Transverse colon (tissue), 4 donors: ENCODE results near the gene ZNF319. TPM values are rescaled to one million over a fixed set of nuclear protein-coding genes. Genes with fewer than 3 reads are reported as not detected.
A peak's percentile ranks its signal among the peaks of the same experiment; 100 is the strongest.

ENCODE experiments used
- DNase-seq: peaks from one replicate; pipeline ENCODE4 v3.0.0-alpha.2; 2019
- H3K27ac ChIP-seq, 4 donors: fragments of 200-600 bp; sonication (generic); 2 replicates each; pipeline ENCODE4 v1.5.1; 2016 to 2018; ENCODE audit warnings: inconsistent platforms in 4 of 4
- H3K27me3 ChIP-seq: fragments of 200-600 bp; sonication (generic); 2 replicates; pipeline ENCODE4 v1.5.1; 2017; ENCODE audit warnings: inconsistent platforms
- H3K36me3 ChIP-seq, 4 donors: fragments of 200-600 bp; sonication (generic); 2 replicates each; pipeline ENCODE4 v1.5.1; 2017 to 2019; ENCODE audit warnings: inconsistent platforms in 4 of 4
- H3K4me1 ChIP-seq, 4 donors: fragments of 200-600 bp; sonication (generic); 2 replicates each; pipeline ENCODE4 v1.5.1; 2017 to 2020; ENCODE audit warnings: inconsistent platforms in 4 of 4
- H3K4me3 ChIP-seq, 4 donors: fragments of 200-600 bp; sonication (generic); 1 replicate in 1 of 4; 2 replicates in 3 of 4; pipeline versions ENCODE4 v1.5.1 to v1.6.1; 2017 to 2019; ENCODE audit warnings: inconsistent platforms in 4 of 4
- H3K9me3 ChIP-seq, 2 donors: fragments of 200-600 bp; sonication (generic); 2 replicates each; pipeline ENCODE4 v1.5.1; 2017 to 2019; ENCODE audit warnings: inconsistent platforms in 2 of 2
- EP300 ChIP-seq: sonication (generic); formaldehyde crosslinking; IDR thresholded peaks from one replicate; pipeline ENCODE4 v1.6.1; 2017; ENCODE audit warnings: antibody characterized with exemption, low read depth
- POLR2A ChIP-seq: fragments of 450-650 bp; IDR thresholded peaks from one replicate; pipeline ENCODE4 v1.6.1; 2016; ENCODE audit warnings: antibody characterized with exemption, mild to moderate bottlenecking, moderate library complexity
- POLR2AphosphoS5 ChIP-seq, 3 donors: sonication (generic); formaldehyde crosslinking; IDR thresholded peaks; one replicate each; pipeline ENCODE4 v1.6.1; 2016; ENCODE audit warnings: antibody characterized with exemption in 3 of 3
- WGBS, 2 donors: methylation state at CpG; one replicate each; pipeline ENCODE4 v1.1.5; 2018; ENCODE audit warnings: low coverage in 1 of 2; 5-methylcytosine and 5-hydroxymethylcytosine counted together
- in situ Hi-C, 4 donors: fragments of 200-750 bp; cut with MboI; loops; one replicate each; pipeline versions ENCODE4 v1.15.0 to v1.15.1; 2017; ENCODE audit warnings: low sequenced_read_pairs in 3 of 4, low pct_ligation_motif_present in 1 of 4, low pct_unique_long_range_greater_than_20kb in 1 of 4
- intact Hi-C: fragments of 100-400 bp; cut with DNase I; formaldehyde crosslinking; loops from one replicate; pipeline ENCODE4 v1.15.1; 2023; ENCODE audit warnings: low total_unique reads
- total RNA-seq, 4 donors: library from RNA; depleted of rRNA; stranded (reverse); fragments of >200 nt; gene quantifications; one replicate each; pipeline ENCODE4 v1.1.0, GENCODE V29; 2016
- TF ChIP-seq, protein P1 (sequence below), 5 experiments: fragments of 200-600 bp in 3 of 5; fragments of 450-650 bp in 2 of 5; sonication (generic) in 3 of 5; IDR thresholded peaks; 1 replicate in 2 of 5; 2 replicates in 3 of 5; pipeline ENCODE4 v1.5.1; 2016 to 2017; ENCODE audit warnings: antibody characterized with exemption in 5 of 5, inconsistent platforms in 3 of 5, mild to moderate bottlenecking in 2 of 5, moderate library complexity in 1 of 5

ZNF319 gene
- total RNA-seq, 4 donors from 2014 or later: 6.4 to 11.6 (median 6.5) TPM

DNA sequence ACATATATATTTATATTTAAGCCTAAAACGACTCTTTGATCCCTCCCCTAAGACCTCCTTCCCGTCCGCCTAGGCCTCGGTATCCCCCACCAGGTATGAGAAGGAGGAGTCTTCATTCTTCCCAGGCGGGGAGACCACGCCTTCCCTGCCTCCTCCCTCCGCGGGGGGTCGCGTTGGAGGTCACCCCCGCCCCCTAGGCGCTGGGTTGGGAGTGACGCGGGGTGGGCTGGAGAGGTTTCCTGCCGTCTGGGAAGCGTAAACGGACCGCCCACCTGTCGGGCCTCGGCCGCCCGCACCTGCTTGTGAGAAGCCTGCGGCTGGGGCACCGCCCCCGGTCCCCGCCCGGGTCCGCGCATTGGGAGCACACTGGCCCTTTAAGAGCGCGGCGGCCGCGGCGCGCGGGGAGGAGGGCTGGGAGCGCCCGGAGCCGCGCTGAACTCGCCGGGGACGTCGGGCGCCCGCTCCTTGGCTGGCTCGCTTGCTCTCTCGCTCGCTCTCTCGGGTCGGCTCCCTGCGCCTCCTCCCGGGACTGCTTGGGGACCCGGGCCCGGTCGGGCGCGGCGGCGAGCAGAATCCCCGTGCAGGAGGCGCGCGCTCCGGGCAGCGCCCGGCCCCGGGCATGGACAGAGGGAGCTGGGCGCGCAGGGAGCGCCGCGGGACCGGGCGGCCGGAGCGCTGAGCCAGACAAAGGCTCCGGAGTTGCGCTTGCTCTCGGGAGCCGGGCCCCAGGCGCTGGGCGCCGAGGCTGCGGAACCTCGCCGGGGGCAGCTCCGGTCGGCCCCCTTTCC, 25.1 kb upstream of the ZNF319 start, which contains the start of gene MMP15:
Gene MMP15, plus strand, starts transcription at position 404 of the 788 bp plus-strand sequence. CDS start 597 bp downstream, outside the sequence.
- Histone ChIP-seq H3K27ac (peak within 1 kb of the TSS; percentile 92 to 97 (median 95)), H3K36me3 (no peaks in the 10 kb centered on the region), H3K27me3 (no peaks in the 10 kb centered on the region), H3K9me3 (no peaks in the 10 kb centered on the region), H3K4me3 (peak within 1 kb of the TSS; percentile 71 to 95 (median 88)), H3K4me1 (peaks cover 31 to 73% (median 59%) of the 10 kb centered on the region in 4 donors)
- in situ Hi-C loops (loop anchor here in 1 of 4 donors (10.0 kb wide), 1 partner anchor 99 kb away; the partner anchor contains the start of gene CFAP20), intact Hi-C loops (no loop called here)
- peak; percentile 94 for DNase-seq
- no peak for TF ChIP-seq EP300
- TF ChIP-seq, protein P1, sequence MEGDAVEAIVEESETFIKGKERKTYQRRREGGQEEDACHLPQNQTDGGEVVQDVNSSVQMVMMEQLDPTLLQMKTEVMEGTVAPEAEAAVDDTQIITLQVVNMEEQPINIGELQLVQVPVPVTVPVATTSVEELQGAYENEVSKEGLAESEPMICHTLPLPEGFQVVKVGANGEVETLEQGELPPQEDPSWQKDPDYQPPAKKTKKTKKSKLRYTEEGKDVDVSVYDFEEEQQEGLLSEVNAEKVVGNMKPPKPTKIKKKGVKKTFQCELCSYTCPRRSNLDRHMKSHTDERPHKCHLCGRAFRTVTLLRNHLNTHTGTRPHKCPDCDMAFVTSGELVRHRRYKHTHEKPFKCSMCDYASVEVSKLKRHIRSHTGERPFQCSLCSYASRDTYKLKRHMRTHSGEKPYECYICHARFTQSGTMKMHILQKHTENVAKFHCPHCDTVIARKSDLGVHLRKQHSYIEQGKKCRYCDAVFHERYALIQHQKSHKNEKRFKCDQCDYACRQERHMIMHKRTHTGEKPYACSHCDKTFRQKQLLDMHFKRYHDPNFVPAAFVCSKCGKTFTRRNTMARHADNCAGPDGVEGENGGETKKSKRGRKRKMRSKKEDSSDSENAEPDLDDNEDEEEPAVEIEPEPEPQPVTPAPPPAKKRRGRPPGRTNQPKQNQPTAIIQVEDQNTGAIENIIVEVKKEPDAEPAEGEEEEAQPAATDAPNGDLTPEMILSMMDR (IDR thresholded peaks at IDR 0.05): no peak
- TF ChIP-seq POLR2A: peak; percentile 43
- peak; percentile 58 to 85 (median 70) for TF ChIP-seq POLR2AphosphoS5 (IDR thresholded peaks at IDR 0.05)
- WGBS, 2 donors: 1% methylated on average over 42 of the region's 90 CpGs; no CpG with 5 or more reads in 1 of the 2 donors

DNA sequence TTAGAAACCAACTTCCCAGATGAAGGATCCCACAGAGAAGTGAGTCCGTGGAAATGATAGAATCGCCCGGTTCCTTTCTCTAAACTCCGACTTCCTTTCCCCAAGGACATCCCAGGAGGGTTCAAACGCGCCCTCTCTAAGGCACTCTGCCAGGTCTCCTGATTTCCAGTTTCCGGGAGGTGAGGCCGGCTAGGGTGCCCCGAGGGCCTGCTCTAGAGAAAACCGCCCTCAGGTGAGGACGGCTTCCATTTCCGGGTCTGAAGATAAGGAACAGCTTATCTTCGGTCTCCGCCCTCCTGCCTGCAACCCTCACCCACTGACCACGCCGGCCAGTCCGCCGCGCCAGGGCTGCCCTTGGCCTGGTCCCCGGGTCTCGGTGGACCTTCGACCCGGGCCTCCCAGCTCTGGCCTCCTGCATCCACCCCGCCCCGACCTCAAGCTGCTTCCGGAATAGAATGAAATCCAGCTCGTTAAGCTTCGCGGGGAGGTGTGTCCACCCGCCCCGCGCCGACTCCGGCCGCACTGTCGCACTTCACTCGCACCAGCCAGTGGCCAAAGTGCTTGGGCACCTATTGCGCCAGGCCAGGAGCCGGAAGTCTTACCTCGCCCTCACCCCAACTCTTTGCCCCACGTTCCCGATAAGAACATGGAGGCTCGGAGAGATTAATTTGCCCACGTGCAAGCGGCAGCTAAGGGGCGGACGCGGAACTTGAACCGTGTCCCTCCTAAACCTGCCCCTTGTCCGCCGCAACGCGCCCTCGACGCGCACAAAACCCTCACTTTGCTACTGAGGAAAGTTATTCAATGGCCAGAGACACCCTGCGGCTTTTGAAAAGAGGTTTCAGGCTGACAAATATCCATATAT, 24.2 kb upstream of the ZNF319 start:
- Histone ChIP-seq H3K4me3 (peak overlapping the region; percentile 71 to 95 (median 88)), H3K27me3 (no peaks in the 10 kb centered on the region), H3K36me3 (no peaks in the 10 kb centered on the region), H3K4me1 (peaks cover 31 to 73% (median 59%) of the 10 kb centered on the region in 4 donors), H3K9me3 (no peaks in the 10 kb centered on the region), H3K27ac (peak overlapping the region; percentile 92 to 97 (median 95))
- TF ChIP-seq EP300: peak; percentile 39
- peak in 2 of 3 donors; percentile 51 to 76 for TF ChIP-seq POLR2AphosphoS5 (IDR thresholded peaks at IDR 0.05)
- TF ChIP-seq, protein P1 (IDR thresholded peaks at IDR 0.05): no peak
- peak; percentile 61 for TF ChIP-seq POLR2A
- in situ Hi-C loops: loop anchor here in 3 of 4 donors (5.0 to 25.0 kb wide), 6 partner anchors 100 to 638 kb away; partner anchors contain the start of gene CFAP20 (in 2 of the 3)
- 12% methylated on average over 47 of the region's 57 CpGs; no CpG with 5 or more reads in 1 of the 2 donors for WGBS, 2 donors
- intact Hi-C loops: loop anchor here (5.0 kb wide), 1 partner anchor 98 kb away; no protein-coding TSS in a partner anchor
- peak; percentile 91 for DNase-seq

DNA sequence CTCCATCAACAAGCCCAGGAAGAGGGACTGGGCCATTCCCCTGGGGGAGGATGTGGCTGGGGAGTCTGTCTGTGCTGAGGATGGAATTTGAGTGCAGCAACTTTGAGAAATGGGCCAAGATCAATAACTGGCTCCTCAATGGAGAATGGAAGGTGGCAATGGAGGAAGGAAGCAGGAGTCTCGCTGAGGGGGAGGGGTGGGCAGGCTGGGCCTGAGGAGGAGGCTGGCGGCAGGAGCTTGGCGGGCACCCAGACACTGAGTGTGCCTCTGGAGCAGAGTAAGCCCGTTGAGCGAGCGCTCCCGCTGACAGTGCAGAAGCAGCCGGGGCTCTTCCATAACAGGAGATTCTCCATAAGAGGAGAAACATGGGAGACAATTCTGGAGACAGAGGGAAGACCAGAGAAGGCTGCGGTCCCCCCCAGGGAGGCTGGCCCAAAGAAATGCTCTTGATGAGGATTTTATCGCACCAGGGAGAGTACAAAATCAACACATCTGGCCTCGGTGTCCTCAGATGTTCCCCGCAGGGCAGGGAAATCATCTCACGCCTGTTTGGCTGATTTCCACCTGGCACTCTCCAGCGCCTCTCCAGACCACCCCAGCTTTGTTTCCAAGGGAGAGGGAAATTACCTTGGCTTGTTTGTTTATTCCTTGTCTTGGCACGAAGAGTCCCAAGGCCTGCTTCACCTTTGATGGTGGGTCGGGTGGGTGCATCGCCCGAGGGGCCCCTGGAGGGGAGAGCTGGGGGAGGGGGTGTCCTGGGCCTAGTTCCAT, 22.3 kb upstream of the ZNF319 start:
- in situ Hi-C loops: loop anchor here in 3 of 4 donors (5.0 to 25.0 kb wide), 6 partner anchors 102 to 640 kb away; partner anchors contain the start of gene CFAP20 (in 2 of the 3)

More for the DNA sequence above, 22.3 kb upstream of the ZNF319 start:
- 0 to 24% methylated on average over 1 to 18 of the region's 18 CpGs for WGBS, 2 donors
- no peaks in the 10 kb centered on the region for H3K9me3 ChIP-seq
- TF ChIP-seq POLR2AphosphoS5 (IDR thresholded peaks at IDR 0.05): peak in 1 of 3 donors; percentile 5
- no peak for TF ChIP-seq EP300
- TF ChIP-seq POLR2A: no peak
- TF ChIP-seq, protein P1 (IDR thresholded peaks at IDR 0.05): no peak
- intact Hi-C loops: loop anchor here (5.0 kb wide), 1 partner anchor 100 kb away; no protein-coding TSS in a partner anchor
- H3K4me1 ChIP-seq: peaks cover 18 to 56% (median 46%) of the 10 kb centered on the region in 4 donors
- H3K4me3 ChIP-seq: no peak overlapping the region
- peak; percentile 71 for DNase-seq
- H3K36me3 ChIP-seq: no peaks in the 10 kb centered on the region
- H3K27me3 ChIP-seq: no peaks in the 10 kb centered on the region
- peak overlapping the region; percentile 92 to 97 (median 95) for H3K27ac ChIP-seq
